ENCODE data around the gene PCDHGA6.

DNA sequence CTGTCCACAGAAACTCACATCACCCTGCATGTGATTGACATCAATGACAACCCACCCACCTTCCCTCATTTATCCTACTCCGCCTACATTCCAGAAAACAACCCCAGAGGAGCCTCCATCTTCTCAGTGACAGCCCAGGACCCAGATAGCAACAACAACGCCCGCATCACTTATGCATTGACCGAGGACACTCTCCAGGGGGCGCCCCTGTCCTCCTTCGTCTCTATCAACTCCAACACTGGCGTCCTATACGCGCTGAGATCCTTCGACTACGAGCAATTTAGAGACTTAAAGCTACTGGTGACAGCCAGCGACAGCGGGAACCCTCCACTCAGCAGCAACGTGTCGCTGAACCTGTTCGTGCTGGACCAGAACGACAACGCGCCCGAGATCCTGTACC is 28.4 kb upstream of the PCDHGA6 start:
- TF ChIP-seq EP300 (IDR thresholded peaks at IDR 0.05) = no peak
- TF ChIP-seq, protein P1, sequence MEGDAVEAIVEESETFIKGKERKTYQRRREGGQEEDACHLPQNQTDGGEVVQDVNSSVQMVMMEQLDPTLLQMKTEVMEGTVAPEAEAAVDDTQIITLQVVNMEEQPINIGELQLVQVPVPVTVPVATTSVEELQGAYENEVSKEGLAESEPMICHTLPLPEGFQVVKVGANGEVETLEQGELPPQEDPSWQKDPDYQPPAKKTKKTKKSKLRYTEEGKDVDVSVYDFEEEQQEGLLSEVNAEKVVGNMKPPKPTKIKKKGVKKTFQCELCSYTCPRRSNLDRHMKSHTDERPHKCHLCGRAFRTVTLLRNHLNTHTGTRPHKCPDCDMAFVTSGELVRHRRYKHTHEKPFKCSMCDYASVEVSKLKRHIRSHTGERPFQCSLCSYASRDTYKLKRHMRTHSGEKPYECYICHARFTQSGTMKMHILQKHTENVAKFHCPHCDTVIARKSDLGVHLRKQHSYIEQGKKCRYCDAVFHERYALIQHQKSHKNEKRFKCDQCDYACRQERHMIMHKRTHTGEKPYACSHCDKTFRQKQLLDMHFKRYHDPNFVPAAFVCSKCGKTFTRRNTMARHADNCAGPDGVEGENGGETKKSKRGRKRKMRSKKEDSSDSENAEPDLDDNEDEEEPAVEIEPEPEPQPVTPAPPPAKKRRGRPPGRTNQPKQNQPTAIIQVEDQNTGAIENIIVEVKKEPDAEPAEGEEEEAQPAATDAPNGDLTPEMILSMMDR (IDR thresholded peaks at IDR 0.05) = no peak
- TF ChIP-seq POLR2AphosphoS5 (IDR thresholded peaks at IDR 0.05) = no peak

Measured in suprapubic skin (tissue), 4 donors.